Measurements from ENCODE around the gene TTLL11.

Gene TTLL11

GRCh38 chr9:121773286-121773953 is 319.7 kb downstream of the TTLL11 start:
- DNase-seq (ENCODE audit: low read depth) = no peak

GRCh38 chr9:121772600-121773285 is 320.4 kb downstream of the TTLL11 start:
- no peak for DNase-seq (ENCODE audit: low read depth)

All from HS-5 (cell line).